Measurements from ENCODE around the gene PSMA3. TPM values are rescaled to one million over a fixed set of nuclear protein-coding genes. Genes with fewer than 3 reads are reported as not detected.

The PSMA3 gene
- total and polyA plus RNA-seq, 7 donors, result 136 to 466 (median 235) TPM

DNA sequence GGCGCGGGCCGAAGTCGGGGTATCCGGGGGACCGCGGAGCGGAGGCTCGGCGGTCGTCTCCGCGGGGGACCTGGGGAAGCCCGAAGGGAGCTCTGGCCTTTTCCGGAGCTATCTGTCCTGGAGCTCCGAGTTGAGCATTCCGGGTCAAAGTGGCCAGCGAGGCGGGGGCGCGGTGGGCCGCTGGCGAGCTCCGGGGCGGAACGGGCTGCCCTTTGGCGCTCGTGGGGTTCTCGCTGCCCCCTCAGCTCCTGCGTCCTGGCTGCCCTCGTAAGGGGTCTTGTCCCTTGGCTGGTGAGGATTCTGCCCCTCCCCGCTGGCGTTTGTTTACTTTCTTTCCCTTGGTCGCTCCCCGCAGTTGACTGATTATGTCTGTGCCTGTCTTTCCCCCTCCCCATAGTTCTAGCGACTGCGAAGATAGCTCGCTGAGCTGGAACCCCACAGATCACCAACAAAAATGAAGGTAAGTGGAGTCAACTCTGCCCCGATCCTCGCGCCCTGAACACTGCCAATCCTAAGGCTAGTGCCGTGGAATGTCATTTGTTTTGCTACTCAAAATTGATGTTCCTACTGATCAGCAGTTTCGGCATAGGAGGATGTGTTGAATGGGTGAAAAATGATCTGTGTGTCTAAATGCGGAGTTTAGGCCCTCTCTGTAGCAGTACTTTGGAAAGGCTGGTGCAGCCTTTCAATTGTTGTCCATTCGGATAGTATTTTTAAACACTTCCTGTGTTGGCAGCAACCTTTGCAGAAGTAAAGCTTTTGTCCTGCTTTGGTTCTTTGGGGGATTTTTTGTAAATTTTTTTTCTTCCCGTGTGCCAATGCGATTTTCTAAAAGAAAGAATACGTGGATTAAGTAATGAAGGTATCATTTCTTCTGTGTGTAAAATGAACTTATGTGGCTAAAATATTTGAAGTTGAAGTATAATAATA, 55.0 kb downstream of the PSMA3 start:
- no peak for ATAC-seq
- Histone ChIP-seq H3K9me3 (no peaks in the 10 kb centered on the region), H3K36me3 (ENCODE audit: insufficient read depth in 1 of 2, low read depth in 1 of 2) (peaks cover 0 to 25% of the 10 kb centered on the region in 2 donors), H3K27me3 (ENCODE audit: insufficient read depth in 3 of 3, low read length in 2 of 3) (no peaks in the 10 kb centered on the region), H3K4me3 (peak overlapping the region; percentile 95), H3K4me1 (peaks cover 28% of the 10 kb centered on the region), H3K27ac (peak overlapping the region; percentile 95)
- intact Hi-C loops (cut with DNase I), result loop anchor here (2.0 to 5.0 kb wide), 3 partner anchors 55 to 127 kb away; partner anchors contain the start of genes PSMA3 (in 2 of the 2), KIAA0586 (in 1 of the 2) and TIMM9 (in 1 of the 2)
- DNase-seq, result peak; percentile 30 to 69
- WGBS, 3 donors, result 1 to 2% (median 1%) methylated on average over 45 to 48 of the region's 48 CpGs
- TF ChIP-seq, protein P1, sequence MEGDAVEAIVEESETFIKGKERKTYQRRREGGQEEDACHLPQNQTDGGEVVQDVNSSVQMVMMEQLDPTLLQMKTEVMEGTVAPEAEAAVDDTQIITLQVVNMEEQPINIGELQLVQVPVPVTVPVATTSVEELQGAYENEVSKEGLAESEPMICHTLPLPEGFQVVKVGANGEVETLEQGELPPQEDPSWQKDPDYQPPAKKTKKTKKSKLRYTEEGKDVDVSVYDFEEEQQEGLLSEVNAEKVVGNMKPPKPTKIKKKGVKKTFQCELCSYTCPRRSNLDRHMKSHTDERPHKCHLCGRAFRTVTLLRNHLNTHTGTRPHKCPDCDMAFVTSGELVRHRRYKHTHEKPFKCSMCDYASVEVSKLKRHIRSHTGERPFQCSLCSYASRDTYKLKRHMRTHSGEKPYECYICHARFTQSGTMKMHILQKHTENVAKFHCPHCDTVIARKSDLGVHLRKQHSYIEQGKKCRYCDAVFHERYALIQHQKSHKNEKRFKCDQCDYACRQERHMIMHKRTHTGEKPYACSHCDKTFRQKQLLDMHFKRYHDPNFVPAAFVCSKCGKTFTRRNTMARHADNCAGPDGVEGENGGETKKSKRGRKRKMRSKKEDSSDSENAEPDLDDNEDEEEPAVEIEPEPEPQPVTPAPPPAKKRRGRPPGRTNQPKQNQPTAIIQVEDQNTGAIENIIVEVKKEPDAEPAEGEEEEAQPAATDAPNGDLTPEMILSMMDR (IDR thresholded peaks at IDR 0.05), result no peak

DNA sequence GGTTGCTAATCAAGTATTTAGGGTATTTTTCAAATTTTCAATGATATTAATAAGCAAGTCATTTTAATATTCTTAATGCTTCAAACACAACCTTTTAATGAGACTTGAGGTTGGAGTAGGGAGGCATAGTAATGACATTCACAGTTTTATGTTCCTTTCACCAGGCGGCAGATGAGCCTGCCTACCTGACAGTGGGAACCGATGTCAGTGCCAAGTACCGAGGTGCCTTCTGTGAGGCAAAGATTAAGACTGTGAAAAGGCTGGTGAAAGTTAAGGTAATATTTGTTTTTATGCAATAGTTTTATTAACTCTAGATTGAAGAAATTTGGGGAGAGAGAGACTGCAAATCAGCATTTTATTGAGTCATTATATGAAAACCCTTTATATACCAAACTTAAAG, 56.8 kb downstream of the PSMA3 start:
- no peak for ATAC-seq
- Histone ChIP-seq H3K9me3 (no peaks in the 10 kb centered on the region), H3K4me3 (no peak overlapping the region), H3K36me3 (ENCODE audit: insufficient read depth in 1 of 2, low read depth in 1 of 2) (peaks cover 0 to 35% of the 10 kb centered on the region in 2 donors), H3K27me3 (ENCODE audit: insufficient read depth in 3 of 3, low read length in 2 of 3) (no peaks in the 10 kb centered on the region), H3K27ac (no peak overlapping the region), H3K4me1 (peaks cover 14% of the 10 kb centered on the region)
- TF ChIP-seq, protein P1 (IDR thresholded peaks at IDR 0.05), result no peak
- 90 to 95% (median 93%) methylated on average over 3 of the region's 3 CpGs for WGBS, 3 donors
- no peak for DNase-seq
- intact Hi-C loops (cut with DNase I), result no loop called here

DNA sequence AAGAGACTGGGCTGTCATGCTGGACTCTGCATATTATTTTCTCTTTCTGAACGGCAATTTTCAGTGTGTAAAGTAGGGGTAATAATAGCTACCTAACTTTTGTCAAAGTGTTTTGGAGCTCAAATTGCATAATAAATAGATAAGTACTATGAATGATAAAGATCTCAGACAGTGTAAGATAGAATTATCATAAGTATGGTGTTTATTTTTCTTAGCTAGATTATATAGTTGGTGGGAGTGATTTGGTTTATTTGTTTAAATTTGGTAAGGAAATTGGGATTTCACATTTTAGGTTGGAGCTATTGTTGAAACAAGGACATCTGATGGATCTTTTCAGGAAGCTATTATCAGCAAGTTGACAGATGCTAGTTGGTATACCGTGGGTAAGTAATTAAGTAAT, 61.1 kb downstream of the PSMA3 start:
- peaks cover 3% of the 10 kb centered on the region for H3K4me1 ChIP-seq
- H3K4me3 ChIP-seq, result no peak overlapping the region
- no peak for ATAC-seq
- H3K27ac ChIP-seq, result no peak overlapping the region
- intact Hi-C loops (cut with DNase I), result no loop called here
- WGBS, 3 donors, result 64 to 78% (median 72%) methylated on average over 2 of the region's 2 CpGs
- H3K36me3 ChIP-seq (ENCODE audit: insufficient read depth in 1 of 2, low read depth in 1 of 2), result peaks cover 0 to 66% of the 10 kb centered on the region in 2 donors
- no peaks in the 10 kb centered on the region for H3K9me3 ChIP-seq
- H3K27me3 ChIP-seq (ENCODE audit: insufficient read depth in 3 of 3, low read length in 2 of 3), result no peaks in the 10 kb centered on the region
- no peak for DNase-seq
- TF ChIP-seq, protein P1 (IDR thresholded peaks at IDR 0.05), result no peak

DNA sequence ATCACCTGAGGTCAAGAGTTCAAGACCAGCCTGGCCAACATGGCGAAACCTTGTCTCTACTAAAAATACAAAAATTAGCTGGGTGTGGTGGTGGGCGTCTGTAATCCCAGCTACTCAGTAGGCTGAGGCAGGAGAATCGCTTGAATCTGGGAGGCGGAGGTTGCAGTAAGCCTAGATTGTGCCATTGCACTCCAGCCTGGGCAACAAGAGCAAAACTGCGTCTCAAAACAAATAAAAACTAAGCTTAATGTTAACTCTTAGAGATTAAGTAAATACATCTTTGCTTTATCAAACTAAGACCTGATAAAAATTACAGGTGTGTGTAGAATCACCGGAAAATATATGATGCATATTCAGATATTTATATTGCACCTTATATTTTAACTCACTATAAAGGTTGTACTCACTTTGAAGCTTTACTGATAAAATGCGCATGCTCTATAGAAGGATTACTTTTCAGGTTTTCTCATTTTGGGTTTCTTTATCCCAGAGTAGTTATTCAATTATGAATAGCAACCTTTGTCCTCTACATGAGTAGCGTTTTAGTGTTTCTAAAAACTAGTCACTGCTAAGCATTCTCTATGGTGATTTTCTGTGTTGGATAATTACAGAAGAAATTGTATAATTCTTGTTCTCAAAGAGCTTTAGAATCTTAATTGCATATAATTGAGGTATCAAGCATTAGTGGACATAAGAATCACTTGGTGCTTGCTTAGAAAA, 63.1 kb downstream of the PSMA3 start:
- 92 to 95% (median 95%) methylated on average over 8 of the region's 8 CpGs for WGBS, 3 donors
- ATAC-seq (no peak), DNase-seq (no peak)
- no peak overlapping the region for H3K27ac ChIP-seq
- H3K36me3 ChIP-seq (ENCODE audit: insufficient read depth in 1 of 2, low read depth in 1 of 2), result peaks cover 0 to 81% of the 10 kb centered on the region in 2 donors
- no peaks in the 10 kb centered on the region for H3K4me1 ChIP-seq
- H3K9me3 ChIP-seq, result no peaks in the 10 kb centered on the region
- H3K4me3 ChIP-seq, result no peak overlapping the region
- intact Hi-C loops (cut with DNase I), result no loop called here
- TF ChIP-seq, protein P1 (IDR thresholded peaks at IDR 0.05), result no peak
- H3K27me3 ChIP-seq (ENCODE audit: insufficient read depth in 3 of 3, low read length in 2 of 3), result no peaks in the 10 kb centered on the region
